Activated naive CD4-positive, alpha-beta T cell treated with anti-CD3 and anti-CD28 coated beads for 36 hours (primary cell): Measurements from ENCODE around the gene MST1R. TPM values are rescaled to one million over a fixed set of nuclear protein-coding genes. Genes with fewer than 3 reads are reported as not detected.

ENCODE experiments used
- CTCF ChIA-PET: fragments of 350-600 bp; sonication (Branson Sonifier 250); formaldehyde crosslinking; loops from one replicate; lab custom pipeline; 2021; ENCODE audit warnings: antibody characterized with exemption; lab: Charles Lee
- DNase-seq: peaks from one replicate; pipeline ENCODE4 v3.0.0-alpha.2; 2020
- H3K27ac Mint-ChIP-seq: one replicate; pipeline ENCODE4 v1.8.0; 2021; ENCODE audit warnings: mild to moderate bottlenecking, mixed read lengths
- H3K27me3 Mint-ChIP-seq: one replicate; pipeline ENCODE4 v1.8.0; 2021; ENCODE audit warnings: low read depth, mixed read lengths
- H3K36me3 Mint-ChIP-seq: one replicate; pipeline ENCODE4 v1.8.0; 2021; ENCODE audit warnings: low read depth, mixed read lengths
- H3K4me1 Mint-ChIP-seq: one replicate; pipeline ENCODE4 v1.8.0; 2021; ENCODE audit warnings: low read depth, mixed read lengths
- H3K4me3 Mint-ChIP-seq: one replicate; pipeline ENCODE4 v1.8.0; 2021; ENCODE audit warnings: mild to moderate bottlenecking, moderate library complexity, mixed read lengths
- H3K9me3 Mint-ChIP-seq: one replicate; pipeline ENCODE4 v1.8.0; 2021; ENCODE audit warnings: mixed read lengths
- intact Hi-C: fragments of 100-400 bp; cut with micrococcal nuclease; formaldehyde crosslinking; loops from one replicate; pipeline ENCODE4 v1.15.1; 2023
- total RNA-seq, 2 experiments: library from RNA; stranded (reverse); gene quantifications; one replicate each; pipeline ENCODE4 v1.2.3, GENCODE V29; 2021

The MST1R gene
- total RNA-seq, 2 experiments from 2014 or later: 0.27 to 0.41 TPM

- Mint-ChIP-seq H3K4me3 (no peak overlapping the region), H3K27me3 (no peaks in the 10 kb centered on the region), H3K36me3 (peaks cover 16% of the 10 kb centered on the region), H3K27ac (no peak overlapping the region), H3K9me3 (no peaks in the 10 kb centered on the region), H3K4me1 (no peaks in the 10 kb centered on the region)
- intact Hi-C loops: no loop called here
- DNase-seq: no peak
- CTCF ChIA-PET: interaction anchor here (0.6 to 2.5 kb wide), 2 partner anchors 42 to 149 kb away, joined by 3 to 9 read pairs; partner anchors contain the start of gene INKA1
Observed at GRCh38 chr3:49844464-49845183, 59.0 kb downstream of the MST1R start.

DNA sequence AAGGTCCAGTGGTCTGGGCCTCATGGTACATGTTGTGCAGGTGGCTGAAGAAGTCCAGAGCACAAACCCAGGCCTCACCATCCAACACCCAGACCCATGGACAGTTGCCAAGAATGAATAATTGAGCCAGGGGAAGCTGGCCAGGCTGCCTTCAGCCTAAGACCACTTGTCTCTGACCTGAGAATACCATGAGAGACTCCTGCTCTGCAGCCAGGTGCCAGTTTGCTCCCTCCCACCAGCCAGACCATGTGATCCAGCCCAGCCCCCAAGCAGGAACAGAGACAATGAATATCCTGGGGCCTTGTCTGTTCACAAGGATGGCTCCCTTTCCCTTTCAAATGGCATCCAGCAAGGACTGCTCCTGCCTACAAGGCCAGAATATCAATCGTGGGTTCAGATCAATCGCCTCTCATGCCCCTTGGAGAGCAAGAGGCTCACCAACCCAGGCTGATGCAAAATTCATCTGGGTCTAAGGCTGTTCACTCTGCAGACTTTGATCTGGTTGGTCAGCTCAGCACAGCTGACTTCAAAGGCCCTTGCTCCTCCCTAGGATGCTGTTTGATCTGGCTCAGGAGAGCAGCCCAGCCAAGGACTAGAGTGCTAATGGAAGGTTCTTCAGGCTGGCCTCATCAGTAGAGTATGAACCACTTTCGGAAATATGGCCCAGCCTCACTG is 60.7 kb downstream of the MST1R start:
- DNase-seq: no peak
- H3K36me3 Mint-ChIP-seq: peaks cover 20% of the 10 kb centered on the region
- intact Hi-C loops: no loop called here
- H3K4me3 Mint-ChIP-seq: no peak overlapping the region
- H3K27me3 Mint-ChIP-seq: no peaks in the 10 kb centered on the region
- CTCF ChIA-PET: interaction anchor here (1.2 kb wide), 1 partner anchor 41 kb away, joined by 3 read pairs; no protein-coding TSS in a partner anchor
- no peaks in the 10 kb centered on the region for H3K4me1 Mint-ChIP-seq
- H3K27ac Mint-ChIP-seq: no peak overlapping the region
- no peaks in the 10 kb centered on the region for H3K9me3 Mint-ChIP-seq

- CTCF ChIA-PET: interaction anchor here (0.6 to 8.7 kb wide), 4 partner anchors 38 to 702 kb away, joined by 3 to 165 read pairs (median 3); partner anchors contain the start of genes CDHR4 and INKA1
- intact Hi-C loops: no loop called here
- H3K27ac Mint-ChIP-seq: no peak overlapping the region
- peaks cover 16% of the 10 kb centered on the region for H3K36me3 Mint-ChIP-seq
- no peak overlapping the region for H3K4me3 Mint-ChIP-seq
- H3K4me1 Mint-ChIP-seq: no peaks in the 10 kb centered on the region
- H3K27me3 Mint-ChIP-seq: no peaks in the 10 kb centered on the region
- H3K9me3 Mint-ChIP-seq: no peaks in the 10 kb centered on the region
- DNase-seq: no peak
Observed at GRCh38 chr3:49841806-49842205, 61.9 kb downstream of the MST1R start.

- no peaks in the 10 kb centered on the region for H3K27me3 Mint-ChIP-seq
- peak; percentile 16 for DNase-seq
- no peaks in the 10 kb centered on the region for H3K4me1 Mint-ChIP-seq
- intact Hi-C loops: no loop called here
- peaks cover 16% of the 10 kb centered on the region for H3K36me3 Mint-ChIP-seq
- no peak overlapping the region for H3K4me3 Mint-ChIP-seq
- no peak overlapping the region for H3K27ac Mint-ChIP-seq
- CTCF ChIA-PET: interaction anchor here (0.6 to 8.7 kb wide), 6 partner anchors 9 to 702 kb away, joined by 3 to 165 read pairs (median 3); partner anchors contain the start of genes CDHR4 and INKA1
- H3K9me3 Mint-ChIP-seq: no peaks in the 10 kb centered on the region
Observed at GRCh38 chr3:49841126-49841696, 62.5 kb downstream of the MST1R start.

GRCh38 chr3:49840388-49840787 is 63.3 kb downstream of the MST1R start:
- H3K36me3 Mint-ChIP-seq: peaks cover 12% of the 10 kb centered on the region
- no peaks in the 10 kb centered on the region for H3K27me3 Mint-ChIP-seq
- no peaks in the 10 kb centered on the region for H3K9me3 Mint-ChIP-seq
- H3K4me3 Mint-ChIP-seq: no peak overlapping the region
- H3K4me1 Mint-ChIP-seq: no peaks in the 10 kb centered on the region
- intact Hi-C loops: no loop called here
- CTCF ChIA-PET: interaction anchor here (0.8 to 8.7 kb wide), 8 partner anchors 8 to 320 kb away, joined by 3 to 165 read pairs (median 6); partner anchors contain the start of genes CDHR4, INKA1 and IP6K1
- H3K27ac Mint-ChIP-seq: no peak overlapping the region
- DNase-seq: no peak

- Mint-ChIP-seq H3K9me3 (no peaks in the 10 kb centered on the region), H3K27me3 (no peaks in the 10 kb centered on the region), H3K4me1 (no peaks in the 10 kb centered on the region), H3K4me3 (no peak overlapping the region), H3K27ac (no peak overlapping the region), H3K36me3 (peaks cover 14% of the 10 kb centered on the region)
- CTCF ChIA-PET: interaction anchor here (0.6 to 8.7 kb wide), 46 partner anchors 8 to 659 kb away, joined by 3 to 165 read pairs (median 4); partner anchors contain the start of genes AMIGO3, CDHR4, INKA1 and IP6K1
- DNase-seq: peak; percentile 89
- intact Hi-C loops: loop anchor here (1.0 kb wide), 5 partner anchors 37 to 300 kb away; partner anchors contain the start of gene AMIGO3
Observed at GRCh38 chr3:49839193-49839809, 64.4 kb downstream of the MST1R start.

Other genes with a start within 250 kb of the MST1R start
- 100 to 1,000 TPM; 120 to 122 TPM for gene APEH, start 229.5 kb downstream of the MST1R start, total RNA-seq
- 10 to 100 TPM; 10.7 to 13.1 TPM for gene MST1, start 214.4 kb downstream of the MST1R start, total RNA-seq
- gene RNF123, start 214.3 kb downstream of the MST1R start, total RNA-seq: 10 to 100 TPM; 20.3 to 21.5 TPM
- not detected for gene AMIGO3, start 184.2 kb downstream of the MST1R start, total RNA-seq
- gene GMPPB, start 179.9 kb downstream of the MST1R start, total RNA-seq: 10 to 100 TPM; 25.6 to 27.4 TPM
- 10 to 100 TPM; 18.3 to 20.3 TPM for gene IP6K1, start 117.3 kb downstream of the MST1R start, total RNA-seq
- not detected for gene CDHR4, start 104.0 kb downstream of the MST1R start, total RNA-seq
- under 1 TPM; 0.33 to 0.37 TPM for gene INKA1, start 100.6 kb downstream of the MST1R start, total RNA-seq
- 10 to 100 TPM; 93.5 to 97.7 TPM for gene UBA7, start 89.9 kb downstream of the MST1R start, total RNA-seq
- gene TRAIP, start 47.3 kb downstream of the MST1R start, total RNA-seq: 10 to 100 TPM; 21.5 to 25.7 TPM
- under 1 TPM; 0.69 to 0.86 TPM for gene CAMKV, start 34.0 kb downstream of the MST1R start, total RNA-seq
- 1 to 10 TPM; 5.4 to 5.9 TPM for gene MON1A, start 25.9 kb upstream of the MST1R start, total RNA-seq
- 10 to 100 TPM; 89.1 to 98.2 TPM for gene RBM6, start 36.3 kb upstream of the MST1R start, total RNA-seq
- gene RBM5, start 185.0 kb upstream of the MST1R start, total RNA-seq: 100 to 1,000 TPM; 124 to 129 TPM